Measurements from ENCODE around the gene MAST3. TPM values are rescaled to one million over a fixed set of nuclear protein-coding genes. Genes with fewer than 3 reads are reported as not detected.

The MAST3 gene
- 3.5 and 5.5 TPM in 2 replicates for total RNA-seq (2014; rRNA removed; shearing (Covaris generic))

DNA sequence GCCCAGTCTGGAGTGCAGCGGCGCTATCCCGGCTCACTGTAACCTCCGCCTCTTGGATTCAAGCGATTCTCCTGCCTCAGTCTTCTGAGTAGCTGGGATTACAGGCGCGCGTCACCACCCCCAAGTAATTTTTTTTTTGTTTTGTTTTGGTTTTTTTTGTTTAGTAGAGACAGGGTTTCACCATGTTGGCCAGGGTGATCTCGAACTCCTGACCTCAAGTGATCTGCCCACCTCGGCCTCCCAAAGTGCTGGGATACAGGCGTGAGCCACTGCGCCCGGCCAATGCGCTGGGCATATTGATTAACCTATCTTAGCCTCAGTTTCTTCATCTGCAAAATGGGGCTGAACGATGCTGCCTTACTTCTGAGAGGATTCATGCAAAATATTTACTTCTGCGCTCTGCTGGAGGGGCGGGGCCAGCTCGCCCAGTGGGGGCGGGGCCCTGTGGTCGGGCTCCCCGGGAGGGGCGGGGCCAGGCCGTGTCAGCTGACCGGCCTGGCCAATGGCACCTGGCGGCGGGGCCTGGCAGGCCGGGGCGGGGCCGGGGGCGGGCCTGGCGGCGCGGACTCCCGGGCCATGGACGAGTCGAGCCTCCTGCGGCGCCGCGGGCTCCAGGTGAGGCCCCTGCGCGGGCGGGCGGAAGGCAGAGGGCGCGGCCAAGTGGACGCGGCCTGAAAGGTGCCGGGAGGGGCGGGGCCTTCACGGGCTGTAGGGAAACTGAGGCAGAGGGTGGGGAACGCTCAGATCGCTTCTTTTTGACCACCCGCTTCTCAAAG is at the start of gene MAST3:
Gene MAST3, plus strand, starts transcription at position 562 of the 776 bp plus-strand sequence. Its CDS starts 15 bp downstream, at position 577.

DNA sequence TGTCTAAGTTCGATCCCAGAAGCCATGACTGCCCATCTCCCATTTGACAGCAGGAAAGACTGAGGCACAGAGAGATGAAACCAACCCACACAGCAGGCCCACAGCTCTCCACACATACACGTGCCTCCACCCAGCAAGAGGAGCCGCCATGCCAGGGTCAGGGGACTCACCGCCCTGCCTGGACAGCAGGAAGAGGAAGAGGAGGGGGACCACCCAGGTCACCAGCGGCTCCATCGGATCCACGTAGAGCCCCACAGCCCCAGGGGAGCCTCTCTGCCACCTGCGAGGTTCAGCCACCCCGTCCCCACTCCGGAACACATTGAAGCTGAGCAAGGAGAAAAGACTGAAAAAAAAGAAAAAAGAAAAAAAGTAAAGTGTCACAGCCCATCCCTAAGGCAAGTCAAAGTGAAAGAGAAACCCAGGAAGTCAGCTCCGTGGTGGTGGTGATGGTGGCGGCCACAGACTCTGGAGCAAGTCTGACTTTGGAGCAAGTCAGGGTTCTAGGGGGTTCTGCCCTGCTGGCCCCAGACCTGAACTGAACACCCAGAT is 10.9 kb upstream of the MAST3 start, which contains the start of gene IL12RB1:
Gene IL12RB1, minus strand, starts transcription at position 345 of the 549 bp plus-strand sequence. Its CDS starts 111 bp downstream, at position 234.

DNA sequence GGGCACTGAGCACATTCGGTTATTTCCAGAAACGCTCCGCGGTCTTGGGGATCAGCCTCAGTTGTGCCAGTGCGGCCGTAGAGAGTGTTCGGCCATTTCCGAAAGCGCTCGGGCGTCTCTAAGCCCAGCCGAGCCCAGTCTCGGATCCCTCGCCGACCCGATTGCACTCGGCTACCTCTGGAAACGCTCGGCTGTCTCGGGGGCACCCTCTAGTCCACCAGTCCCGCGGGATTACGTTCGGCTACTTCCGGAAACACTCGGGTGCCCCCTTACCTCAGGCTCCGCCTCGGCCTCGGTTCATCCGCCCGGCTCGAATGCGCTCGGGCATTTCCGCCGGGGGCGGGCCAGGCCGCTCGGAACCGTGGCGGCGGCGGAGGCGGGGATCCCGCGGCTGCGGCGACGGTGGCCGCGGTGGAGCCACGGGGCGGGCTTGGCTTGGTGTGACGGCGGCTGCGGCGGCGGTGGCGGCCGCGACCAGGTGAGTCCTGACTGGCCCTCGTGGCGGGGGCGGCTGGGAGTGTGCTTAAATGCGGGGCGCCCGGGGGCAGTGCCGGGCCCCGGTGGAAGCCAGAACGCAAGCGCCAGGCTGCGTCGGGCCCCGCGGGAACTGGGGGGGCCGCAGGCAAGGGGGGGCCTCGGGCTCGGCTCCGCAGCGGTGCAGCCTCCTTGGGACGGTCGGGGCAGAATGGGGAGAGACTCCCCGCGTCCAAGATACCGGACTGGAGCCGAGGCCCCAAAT is 55.4 kb downstream of the MAST3 start, which contains the start of gene PIK3R2:
Gene PIK3R2, plus strand, starts transcription at position 347 of the 739 bp plus-strand sequence. CDS start 2,717 bp downstream, outside the sequence.

DNA sequence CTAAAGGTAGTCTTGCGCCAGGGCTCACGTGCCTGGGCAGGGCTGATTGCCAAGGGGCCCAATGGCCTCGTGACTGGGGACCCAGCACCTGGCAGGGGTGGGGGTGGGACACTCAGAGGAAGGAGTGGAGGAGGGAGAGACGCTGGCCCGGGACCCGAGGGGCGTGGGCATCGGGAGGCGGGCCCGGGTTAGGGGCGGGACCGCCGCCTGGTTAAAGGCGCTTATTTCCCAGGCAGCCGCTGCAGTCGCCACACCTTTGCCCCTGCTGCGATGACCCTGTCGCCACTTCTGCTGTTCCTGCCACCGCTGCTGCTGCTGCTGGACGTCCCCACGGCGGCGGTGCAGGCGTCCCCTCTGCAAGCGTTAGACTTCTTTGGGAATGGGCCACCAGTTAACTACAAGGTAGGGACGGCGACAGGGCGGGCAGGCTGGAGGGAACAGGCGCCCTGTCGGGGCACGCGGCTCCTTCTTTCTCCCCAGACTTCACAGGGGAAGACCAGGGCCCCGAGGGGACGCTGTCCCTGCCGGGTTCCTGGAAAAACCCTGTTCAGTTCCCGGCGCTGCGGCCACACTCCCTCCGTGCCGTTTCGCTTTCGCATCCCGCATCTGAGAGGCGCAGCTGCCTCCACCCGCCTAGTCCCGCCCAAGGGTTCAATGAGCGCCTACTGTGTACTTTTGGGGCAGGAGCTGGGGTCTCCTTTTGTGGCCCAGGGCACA is 76.2 kb downstream of the MAST3 start, which contains the start of gene IFI30:
Gene IFI30, plus strand, starts transcription at position 242 of the 717 bp plus-strand sequence. Its CDS starts 29 bp downstream, at position 271.

DNA sequence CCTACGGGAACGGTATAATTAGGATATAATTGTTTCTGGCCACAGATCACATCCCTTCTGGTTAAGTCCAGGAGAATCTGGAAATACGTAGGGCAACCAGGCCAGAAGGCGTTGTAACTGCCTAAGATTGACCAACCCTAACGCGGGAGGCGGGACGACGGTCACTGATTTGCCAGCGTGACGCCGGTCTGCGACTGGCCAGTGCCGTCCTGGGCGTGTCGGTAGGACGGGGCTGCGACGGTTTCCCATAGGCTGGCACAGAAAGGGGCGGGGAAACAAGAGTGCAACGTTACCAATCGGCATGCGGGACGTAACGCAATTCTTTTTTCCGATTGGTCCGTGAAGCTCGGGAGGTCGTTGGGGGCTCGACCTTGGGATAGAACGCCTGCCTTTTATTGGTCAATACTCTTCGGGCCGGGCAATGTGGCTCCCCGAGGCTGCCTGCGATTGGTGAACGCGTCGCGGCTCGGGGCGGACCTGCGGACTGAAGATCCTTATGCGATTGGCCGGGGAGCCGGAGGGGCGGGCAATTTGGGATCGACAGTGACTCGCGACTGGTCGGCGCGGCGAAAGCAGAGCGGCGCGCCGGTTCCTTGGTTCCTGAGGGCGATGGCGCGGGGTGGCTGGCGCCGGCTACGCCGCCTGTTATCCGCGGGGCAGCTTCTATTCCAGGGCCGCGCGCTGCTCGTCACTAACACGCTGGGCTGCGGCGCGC is 95.3 kb downstream of the MAST3 start, which contains the start of gene MPV17L2:
Gene MPV17L2, plus strand, starts transcription at position 546 of the 715 bp plus-strand sequence. Its CDS starts 64 bp downstream, at position 610.

Small RNAs within 50 kb of the gene (small RNA-seq; reads per million reads assigned to genes)
- gene IFI30, result not detected

Other genes starting within 250 kb of the MAST3 start
- gene JAK3, start 249.8 kb upstream of the MAST3 start, total RNA-seq (2014; rRNA removed; shearing (Covaris generic)), result 0.45 and 0.79 TPM in 2 replicates
- gene RPL18A, start 237.9 kb upstream of the MAST3 start, total RNA-seq (2014; rRNA removed; shearing (Covaris generic)), result 3,291 and 3,402 TPM in 2 replicates
- not detected in 2 replicates for gene SLC5A5, start 225.8 kb upstream of the MAST3 start, total RNA-seq (2014; rRNA removed; shearing (Covaris generic))
- gene CCDC124, start 164.8 kb upstream of the MAST3 start, total RNA-seq (2014; rRNA removed; shearing (Covaris generic)), result 109 and 144 TPM in 2 replicates
- gene KCNN1, start 130.7 kb upstream of the MAST3 start, total RNA-seq (2014; rRNA removed; shearing (Covaris generic)), result 1.2 and 2.1 TPM in 2 replicates
- 28.7 and 31.9 TPM in 2 replicates for gene ARRDC2, start 89.6 kb upstream of the MAST3 start, total RNA-seq (2014; rRNA removed; shearing (Covaris generic))
- 0.48 and 0.64 TPM in 2 replicates for gene IL12RB1, start 10.8 kb upstream of the MAST3 start, total RNA-seq (2014; rRNA removed; shearing (Covaris generic))
- gene PIK3R2, start 55.4 kb downstream of the MAST3 start, total RNA-seq (2014; rRNA removed; shearing (Covaris generic)), result 24.1 and 36.7 TPM in 2 replicates
- 26.7 and 37.5 TPM in 2 replicates for gene IFI30, start 76.0 kb downstream of the MAST3 start, total RNA-seq (2014; rRNA removed; shearing (Covaris generic))
- gene MPV17L2, start 95.4 kb downstream of the MAST3 start, total RNA-seq (2014; rRNA removed; shearing (Covaris generic)), result 20.6 and 27.2 TPM in 2 replicates
- gene RAB3A, start 106.3 kb downstream of the MAST3 start, total RNA-seq (2014; rRNA removed; shearing (Covaris generic)), result 2.9 and 4.9 TPM in 2 replicates
- gene PDE4C, start 128.7 kb downstream of the MAST3 start, total RNA-seq (2014; rRNA removed; shearing (Covaris generic)), result 0.05 TPM in 1 of 2 replicates, not detected in the other
- 0.34 and 0.94 TPM in 2 replicates for gene IQCN, start 176.7 kb downstream of the MAST3 start, total RNA-seq (2014; rRNA removed; shearing (Covaris generic))
- 238 and 267 TPM in 2 replicates for gene JUND, start 183.8 kb downstream of the MAST3 start, total RNA-seq (2014; rRNA removed; shearing (Covaris generic))
- gene LSM4, start 225.3 kb downstream of the MAST3 start, total RNA-seq (2014; rRNA removed; shearing (Covaris generic)), result 562 and 580 TPM in 2 replicates
- 14.8 and 15.8 TPM in 2 replicates for gene PGPEP1, start 242.8 kb downstream of the MAST3 start, total RNA-seq (2014; rRNA removed; shearing (Covaris generic))

Data from A375 (cell line).